ENCODE results near the gene SDF4.

DNA sequence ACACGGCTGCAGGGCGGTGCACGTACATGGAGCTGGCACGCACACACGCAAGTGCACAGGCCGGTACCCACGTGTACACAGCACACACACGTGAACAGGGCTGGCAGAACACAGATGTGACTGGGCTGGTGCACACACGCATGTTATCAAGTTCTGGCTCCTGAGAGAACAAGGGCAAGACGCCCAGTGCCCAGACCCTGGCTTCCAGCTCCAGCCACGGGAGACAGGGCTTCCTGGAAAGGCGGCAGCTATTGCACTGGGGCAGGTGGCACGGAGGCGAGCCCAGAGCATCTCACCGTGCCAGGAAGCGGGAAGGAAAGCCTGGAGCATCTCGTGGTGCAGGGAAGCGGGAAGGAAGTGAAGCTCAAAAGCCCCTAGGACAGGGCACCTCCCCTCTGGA, 5.9 kb downstream of the SDF4 start:
- TF ChIP-seq GATA3 (IDR thresholded peaks at IDR 0.05; ENCODE audit: low read depth, low read length) (no peak), GATA2 (IDR thresholded peaks at IDR 0.05; ENCODE audit: low read depth, low read length) (no peak)

All from SH-SY5Y (cell line).